ENCODE results near the gene RTN4RL1.
"Not testable (repeated sequence)": the region's sequence is repeated elsewhere in the genome, so short reads cannot be mapped to it uniquely, and the experiment has no call there.

The RTN4RL1 gene

DNA sequence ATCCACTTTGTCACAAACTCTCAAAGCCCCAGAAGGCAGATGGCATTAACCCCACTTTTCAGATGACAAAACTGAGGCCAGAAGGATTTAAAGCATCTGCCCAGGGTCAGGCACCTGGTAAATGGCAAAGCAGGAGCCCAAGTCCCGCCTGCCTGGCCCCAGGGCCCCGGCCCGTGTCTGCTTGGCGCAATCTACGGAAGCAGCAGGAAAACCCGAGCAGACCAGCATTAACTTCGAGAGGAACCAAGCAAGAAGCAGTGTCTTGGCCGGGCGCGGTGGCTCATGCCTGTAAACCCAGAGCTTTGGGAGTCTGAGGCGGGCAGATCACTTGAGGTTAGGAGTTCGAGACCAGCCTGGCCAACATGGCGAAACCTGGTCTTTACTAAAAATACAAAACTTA, 21.6 kb downstream of the RTN4RL1 start:
- no peak for DNase-seq (ENCODE audit: low read depth)

DNA sequence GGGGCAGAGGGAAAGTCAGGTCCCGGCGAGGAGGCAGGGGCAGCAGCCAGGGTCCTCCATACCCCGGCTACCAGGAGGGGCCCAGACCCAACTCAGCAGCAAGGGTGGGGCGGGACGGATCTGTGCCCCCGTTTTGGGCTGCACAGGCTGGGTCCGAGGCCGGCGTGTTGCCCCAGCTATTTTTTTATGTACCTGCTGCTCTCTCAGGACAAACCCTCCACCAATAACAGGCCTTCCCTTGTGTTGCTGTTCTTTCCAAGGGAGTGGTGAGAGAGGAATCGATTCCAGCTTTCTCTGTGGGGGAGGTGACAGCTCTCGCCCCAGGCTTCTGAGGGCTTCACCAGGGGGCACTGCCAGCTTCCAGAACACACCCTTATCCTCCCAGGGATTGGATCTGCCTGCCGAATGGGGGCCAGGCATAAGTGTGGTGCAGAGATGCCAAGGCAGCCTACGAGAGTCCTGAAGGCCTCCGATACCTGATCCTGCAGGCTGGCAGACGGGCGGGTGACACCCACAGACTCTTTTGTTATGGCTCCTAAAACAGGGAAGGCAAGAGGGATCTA, 22.3 kb downstream of the RTN4RL1 start:
- DNase-seq (ENCODE audit: low read depth), result no peak

DNA sequence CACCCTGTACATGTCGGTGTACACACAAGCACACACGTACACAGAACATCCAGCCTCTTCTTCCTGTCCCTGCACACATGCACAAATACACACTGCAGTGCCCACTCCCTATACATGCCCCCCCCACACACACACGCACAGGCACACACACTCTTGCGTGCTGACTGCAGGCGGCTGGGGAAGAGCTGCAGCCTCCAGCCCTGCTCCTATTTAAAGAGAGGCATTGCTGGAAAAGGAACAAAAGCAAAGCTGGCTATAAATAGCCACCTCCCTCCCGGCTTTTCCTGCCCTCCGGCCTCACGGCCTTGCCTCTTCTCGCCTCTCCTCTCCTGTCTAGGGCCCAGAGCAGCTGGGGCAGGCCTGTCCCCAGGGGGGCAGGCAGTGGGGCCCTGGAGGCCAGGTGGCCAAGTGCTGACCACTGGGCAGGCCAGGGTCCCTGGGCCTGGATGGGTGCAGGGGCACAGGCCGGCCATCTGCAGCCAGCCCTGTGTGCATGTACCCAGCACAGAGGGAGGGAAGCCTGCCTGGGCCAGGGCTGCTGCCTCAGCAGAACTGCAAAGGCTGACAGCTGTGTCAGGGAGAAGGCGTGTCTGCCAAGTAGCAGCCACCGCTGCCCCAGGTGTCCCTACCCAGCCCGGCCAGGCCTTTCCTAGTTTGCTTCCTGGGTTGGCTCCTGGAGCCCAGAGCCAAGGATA, 25.4 kb downstream of the RTN4RL1 start:
- no peak for DNase-seq (ENCODE audit: low read depth)

DNA sequence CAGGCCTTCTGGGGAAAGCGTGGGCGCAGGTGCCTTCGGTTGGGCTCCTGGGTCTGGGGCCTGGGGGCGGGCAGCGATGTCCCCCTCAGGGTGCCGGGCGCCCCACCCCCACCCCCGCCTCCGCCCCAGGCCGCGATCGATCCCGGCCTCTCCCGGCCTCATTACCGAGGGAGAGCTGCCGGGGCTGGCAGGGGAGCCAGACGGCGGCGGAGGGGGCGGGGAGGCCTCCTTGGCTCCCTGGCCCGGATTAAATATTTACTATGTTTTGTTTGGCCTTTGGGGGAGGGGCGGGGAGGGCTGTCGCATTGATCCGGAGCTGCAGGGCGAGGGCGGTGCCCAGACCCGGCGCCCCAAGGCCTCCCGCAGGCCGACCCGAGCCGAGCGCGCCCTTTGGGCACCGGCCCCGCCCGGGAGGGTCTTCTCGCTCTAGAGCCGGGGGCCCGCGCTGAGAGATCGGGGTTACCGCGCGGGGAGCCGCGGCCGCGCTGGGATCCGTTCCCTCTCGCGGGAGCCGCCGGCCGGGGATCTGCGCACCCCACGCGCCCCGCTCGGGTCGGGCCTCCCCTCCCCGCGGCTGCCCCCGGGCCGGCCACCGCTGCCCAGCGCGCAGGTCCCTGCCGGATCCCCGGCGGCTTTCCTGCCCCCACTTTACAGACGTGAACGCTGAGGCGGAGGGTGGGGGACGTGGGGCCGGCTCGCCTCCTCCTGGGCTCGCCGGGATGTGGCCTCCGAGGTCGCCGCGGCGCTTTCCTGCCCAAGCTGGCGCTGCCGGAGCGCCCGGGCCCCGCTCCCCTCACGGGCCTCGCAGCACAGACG, 27.0 kb downstream of the RTN4RL1 start:
- no peak for DNase-seq (ENCODE audit: low read depth)

DNA sequence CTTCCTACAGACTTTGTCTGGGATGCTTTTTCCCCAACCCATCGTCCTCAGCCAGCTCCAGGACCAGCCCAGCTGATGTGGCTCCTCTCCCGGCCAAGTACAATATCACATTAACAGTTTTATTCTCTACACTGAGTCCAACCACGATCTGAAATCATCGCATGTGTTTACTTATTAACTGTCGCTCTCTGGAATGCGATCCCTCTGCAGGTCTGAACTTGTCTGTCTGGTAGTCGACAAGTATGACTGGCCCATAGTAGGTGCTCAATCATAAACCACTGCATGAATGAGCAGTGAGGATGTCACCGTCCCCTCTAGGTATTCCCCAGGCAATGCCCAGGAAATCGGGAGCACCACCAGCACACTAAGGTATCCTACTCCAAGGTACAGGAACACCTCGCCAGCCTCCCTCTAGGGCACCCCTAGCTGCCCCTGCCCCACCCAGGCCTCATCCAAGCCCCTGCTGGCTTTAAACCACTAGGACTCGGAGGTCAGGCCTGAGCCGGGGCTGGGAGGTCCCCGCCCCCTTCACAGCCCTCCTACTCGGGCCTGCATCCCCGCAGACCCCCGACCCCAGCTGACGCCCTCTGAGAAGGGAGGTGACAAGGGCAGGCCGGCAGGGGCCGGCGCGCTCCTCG, 27.7 kb downstream of the RTN4RL1 start:
- DNase-seq (ENCODE audit: low read depth), result no peak

DNA sequence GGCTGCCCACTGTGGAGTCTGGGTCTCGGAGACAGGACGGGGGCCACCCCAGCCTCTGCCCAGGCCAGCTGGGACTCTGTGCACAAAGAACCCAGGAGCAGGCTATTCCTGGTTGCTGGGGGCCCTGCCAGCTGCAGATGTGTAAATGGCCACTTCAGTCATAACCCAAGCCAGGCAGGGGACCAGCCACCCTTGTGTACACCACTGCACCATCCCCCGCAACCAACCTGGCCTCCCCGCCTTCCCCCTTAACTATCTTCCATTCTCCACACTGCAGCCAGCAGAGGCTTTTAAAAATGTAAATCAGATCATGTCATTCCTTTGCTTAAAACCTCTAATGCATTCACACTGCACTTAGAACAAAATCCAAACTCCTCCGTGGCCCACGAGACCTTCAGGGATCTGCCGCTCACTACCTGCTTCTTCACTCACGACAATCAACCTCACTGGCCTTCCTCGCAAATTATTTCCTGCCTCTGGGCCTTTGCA, 28.3 kb downstream of the RTN4RL1 start:
- DNase-seq (ENCODE audit: low read depth), result no peak

DNA sequence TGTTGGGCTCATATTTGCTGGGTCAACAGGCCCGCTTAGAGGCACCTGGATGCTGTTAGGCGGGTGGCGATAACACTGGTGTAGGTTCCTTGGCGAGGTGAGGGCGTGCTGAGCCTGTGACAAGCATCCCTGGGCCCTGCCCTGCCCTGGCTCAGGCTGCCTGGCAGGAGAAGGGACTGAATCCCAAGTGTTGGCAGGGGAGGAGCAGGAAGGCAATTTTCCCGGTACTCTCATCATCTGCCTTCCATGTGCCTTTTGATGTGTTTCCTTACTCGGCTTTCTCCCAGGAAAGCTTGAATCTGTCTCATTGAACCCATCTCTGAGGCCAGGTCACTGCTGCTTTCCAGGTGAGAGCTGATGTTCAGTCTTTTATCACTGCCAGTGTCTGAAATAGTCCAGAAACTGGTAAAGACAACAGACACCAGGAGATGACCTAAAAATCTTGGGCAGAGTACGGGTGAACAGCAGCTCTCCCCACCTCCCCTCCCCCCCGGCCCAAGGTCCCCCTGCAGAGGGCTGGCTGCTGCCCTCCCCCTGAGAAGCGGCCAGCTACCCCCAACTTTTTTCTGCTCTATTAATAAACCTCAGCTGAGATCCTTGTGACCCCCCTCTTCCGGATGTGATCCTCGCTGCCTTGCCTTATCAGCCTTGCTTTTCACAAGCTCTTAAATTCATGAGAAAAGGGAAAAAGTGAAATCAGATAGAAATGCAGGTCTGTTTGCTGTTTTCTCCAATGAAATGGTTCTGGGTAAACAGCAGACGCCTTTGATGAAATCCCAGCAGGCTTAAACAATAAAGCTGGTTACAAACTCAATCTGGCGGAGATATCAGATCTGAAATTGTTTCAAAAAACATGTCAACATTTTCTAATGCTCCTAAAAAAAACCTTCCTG, 29.0 kb downstream of the RTN4RL1 start:
- DNase-seq (ENCODE audit: low read depth), result no peak

DNA sequence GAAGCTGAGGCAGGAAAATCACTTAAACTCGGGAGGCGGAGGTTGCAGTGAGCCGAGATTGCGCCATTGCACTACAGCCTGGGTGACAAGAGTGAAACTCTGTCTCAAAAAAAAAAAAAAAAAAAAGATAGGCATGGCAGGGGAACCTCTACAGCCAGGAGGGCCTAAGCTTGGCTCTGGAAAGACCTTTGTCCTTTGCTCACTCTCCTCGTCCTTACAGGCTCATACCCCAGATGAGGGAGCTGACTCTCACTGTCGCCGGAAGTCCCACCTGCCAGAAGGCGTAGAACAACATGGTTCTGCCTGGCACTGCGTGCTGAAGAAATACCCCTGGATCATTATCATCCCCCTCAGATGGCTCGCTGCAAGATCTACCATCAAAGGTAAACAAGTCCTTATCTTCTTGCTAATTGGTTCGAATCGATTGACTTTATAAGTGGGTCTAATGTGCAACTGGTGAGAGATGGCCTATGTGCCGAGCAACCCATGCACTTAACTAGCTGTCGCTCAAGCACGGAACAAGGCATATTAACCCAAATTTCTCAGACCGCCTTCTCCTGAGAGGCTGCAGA, 29.7 kb downstream of the RTN4RL1 start:
- no peak for DNase-seq (ENCODE audit: low read depth)

DNA sequence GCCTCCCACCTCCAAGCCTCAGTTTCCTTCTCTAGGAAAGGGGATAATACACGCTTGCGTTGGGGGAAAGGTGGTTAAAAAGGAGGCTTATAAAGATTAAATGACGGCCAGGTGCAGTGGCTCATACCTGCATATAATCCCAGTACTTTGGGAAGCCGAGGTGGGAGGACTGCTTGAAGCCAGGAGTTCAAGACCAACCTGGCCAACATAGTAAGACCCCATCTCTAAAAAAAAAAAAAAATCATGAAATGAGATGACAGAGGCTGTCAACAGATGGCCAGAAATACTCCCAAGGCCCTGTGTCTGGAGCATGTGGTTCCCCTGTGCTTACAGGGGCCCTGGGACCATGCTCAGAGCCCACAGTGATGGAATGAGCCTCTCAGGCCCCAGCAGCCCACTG, 30.4 kb downstream of the RTN4RL1 start:
- DNase-seq (ENCODE audit: low read depth), result no peak

DNA sequence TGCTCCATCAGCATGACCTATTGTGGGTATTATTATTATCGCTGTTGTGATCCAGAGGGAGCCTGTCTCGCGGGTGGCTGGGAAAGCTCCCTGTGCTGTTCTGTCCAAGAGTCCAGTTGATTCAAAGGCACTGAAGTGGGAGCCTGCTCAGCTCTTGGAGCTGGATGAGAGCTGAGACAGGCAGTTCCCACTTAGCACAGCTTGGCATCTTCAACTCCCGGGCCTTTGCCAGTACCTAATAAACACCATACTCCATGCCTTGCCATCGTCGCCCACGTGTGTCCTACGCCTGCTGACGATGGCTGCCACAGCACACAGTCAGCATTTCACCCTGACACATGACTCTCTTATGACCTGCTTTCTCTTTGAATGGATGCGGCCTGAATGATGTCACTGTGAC, 32.6 kb downstream of the RTN4RL1 start:
- DNase-seq (ENCODE audit: low read depth), result no peak

DNA sequence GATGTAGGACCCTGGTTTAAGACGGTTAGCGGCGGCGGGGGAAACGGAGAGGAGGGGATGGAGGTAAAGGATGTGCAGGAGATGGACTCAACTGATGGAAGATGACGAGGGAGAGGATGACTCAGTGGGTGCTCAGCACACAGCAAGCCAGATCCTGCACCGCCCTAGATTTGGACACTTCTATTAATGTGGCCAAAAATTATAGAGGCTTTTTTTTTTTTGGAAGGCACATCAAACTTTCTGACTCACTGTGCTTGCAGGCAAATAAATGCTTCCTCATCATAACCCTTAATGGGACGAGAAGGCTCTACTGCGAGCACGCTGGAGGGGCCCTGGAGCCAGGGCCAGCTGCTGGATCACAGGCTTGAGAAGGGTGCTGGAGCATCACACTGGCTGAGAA, 36.0 kb downstream of the RTN4RL1 start:
- DNase-seq (ENCODE audit: low read depth), result peak; percentile 68

DNA sequence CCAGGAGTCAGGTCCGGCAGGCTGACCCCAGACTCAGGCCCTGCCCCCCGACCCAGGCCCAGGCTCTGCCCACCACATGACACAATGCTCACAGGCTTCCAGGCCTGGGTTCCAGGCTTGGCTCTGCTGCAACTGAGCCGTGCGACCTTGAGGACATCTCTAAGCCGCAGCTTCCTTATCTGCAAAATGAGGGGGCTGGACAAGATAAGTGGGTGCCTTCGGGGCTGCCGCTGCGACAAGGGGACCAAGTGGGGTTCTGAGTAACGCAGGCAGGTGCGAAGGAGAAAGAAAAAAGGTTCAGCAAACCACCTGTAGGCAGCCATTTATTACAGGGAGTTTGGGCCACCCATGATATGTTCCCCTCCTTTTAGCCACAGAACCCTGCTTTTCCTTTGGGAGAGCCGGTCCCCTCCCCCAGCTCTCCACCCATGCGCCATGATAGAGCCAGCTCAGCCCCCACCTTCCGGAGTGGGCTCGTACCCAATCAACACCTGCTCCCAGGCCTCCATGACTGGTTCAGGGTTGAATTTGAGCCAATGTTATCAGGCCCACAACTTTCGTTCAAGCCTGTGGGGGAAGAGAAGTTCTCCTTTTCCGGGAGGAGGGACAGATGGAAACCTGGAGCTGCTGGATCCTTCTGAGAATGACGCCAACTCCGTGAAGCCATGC, 38.2 kb downstream of the RTN4RL1 start:
- DNase-seq (ENCODE audit: low read depth), result no peak

DNA sequence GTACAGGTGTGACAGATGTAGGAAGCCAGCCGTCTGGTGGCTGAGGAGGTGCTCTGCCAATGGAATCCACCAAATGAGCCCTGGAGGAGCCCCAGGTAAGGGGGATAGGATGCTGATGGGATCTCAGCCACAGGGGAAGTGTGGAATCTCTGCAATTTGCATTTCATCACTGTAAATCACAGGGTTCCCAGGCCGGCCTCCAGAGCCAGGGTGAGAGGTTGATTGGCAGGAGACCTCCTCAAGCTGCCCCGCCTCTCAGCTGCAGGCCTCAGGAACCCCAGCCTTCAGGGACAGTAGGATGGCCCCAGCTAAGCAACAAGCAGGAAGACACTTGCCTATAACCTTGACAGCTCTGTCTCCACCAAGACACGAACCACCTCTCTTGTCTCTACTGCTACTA, 39.4 kb downstream of the RTN4RL1 start:
- DNase-seq (ENCODE audit: low read depth), result no peak

DNA sequence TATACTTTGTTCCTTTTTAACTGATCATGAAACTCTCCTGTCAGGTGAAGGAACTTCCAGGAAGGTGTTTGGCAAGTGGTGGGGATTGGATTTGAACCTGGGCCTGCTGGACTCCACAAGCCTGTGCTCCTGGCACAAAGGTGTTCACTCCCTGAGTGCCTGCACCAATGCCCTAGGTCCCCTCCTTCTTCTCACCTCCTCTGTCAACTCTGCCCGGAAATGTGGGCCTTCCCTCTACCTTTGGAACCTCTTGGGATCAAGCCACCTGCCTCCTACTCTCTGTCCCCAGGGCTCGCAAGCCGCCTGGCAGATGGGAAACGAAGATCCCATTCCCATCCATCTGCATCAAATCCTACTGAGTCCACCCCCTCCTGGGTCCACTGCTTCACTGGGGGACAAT, 40.0 kb downstream of the RTN4RL1 start:
- DNase-seq (ENCODE audit: low read depth), result no peak

DNA sequence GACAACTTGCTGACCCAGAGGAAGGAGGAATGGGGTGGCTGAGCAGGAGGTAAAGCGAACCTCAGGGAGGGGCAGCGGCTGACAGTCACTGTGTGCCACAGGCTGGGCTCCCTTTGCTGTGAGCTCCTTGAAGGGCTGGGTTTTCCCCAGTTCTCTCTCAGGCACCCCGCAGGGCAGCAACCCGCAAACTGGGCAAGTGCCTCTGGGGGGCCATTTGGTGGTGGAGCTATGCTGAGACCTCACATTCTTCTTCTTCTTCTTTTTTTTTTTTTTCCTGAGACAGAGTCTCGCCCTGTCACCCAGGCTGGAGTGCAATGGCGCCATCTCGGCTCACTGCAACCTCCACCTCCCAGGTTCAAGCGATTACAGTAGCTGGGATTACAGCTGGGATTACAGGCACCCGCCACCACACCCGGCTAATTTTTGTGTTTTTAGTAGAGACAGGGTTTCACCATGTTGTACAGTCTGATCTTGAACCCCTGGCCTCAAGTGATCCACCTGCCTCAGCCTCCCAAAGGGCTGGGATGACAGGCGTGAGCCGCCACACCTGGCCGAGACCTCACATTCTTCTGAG, 42.3 kb downstream of the RTN4RL1 start:
- not testable (repeated sequence) for DNase-seq (ENCODE audit: low read depth)

DNA sequence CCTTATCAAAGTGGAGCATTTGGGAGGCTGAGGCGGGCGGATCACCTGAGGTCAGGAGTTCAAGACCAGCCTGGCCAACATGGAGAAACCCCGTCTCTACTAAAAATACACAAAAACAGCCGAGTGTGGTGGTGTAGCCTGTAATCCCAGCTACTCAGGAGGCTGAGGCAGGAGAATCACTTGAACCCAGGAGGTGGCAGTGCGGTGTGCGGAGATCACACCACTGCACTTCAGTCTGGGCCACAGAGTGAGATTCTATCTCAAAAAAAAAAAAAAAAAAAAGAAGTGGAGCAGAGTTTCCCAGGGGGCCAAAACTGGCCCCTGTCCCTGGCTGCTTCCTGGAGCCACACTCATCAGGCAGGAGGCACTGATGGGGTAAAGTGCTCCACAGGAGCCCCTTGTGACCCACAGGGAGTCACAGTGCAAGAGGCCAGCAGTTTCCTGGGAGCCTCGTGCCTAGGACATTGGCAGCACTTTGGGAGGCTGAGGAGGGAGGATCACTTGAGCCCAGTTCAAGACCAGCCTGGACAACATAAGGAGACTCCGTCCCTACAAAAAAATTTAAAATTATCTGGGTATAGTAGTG, 44.4 kb downstream of the RTN4RL1 start:
- no peak for DNase-seq (ENCODE audit: low read depth)

DNA sequence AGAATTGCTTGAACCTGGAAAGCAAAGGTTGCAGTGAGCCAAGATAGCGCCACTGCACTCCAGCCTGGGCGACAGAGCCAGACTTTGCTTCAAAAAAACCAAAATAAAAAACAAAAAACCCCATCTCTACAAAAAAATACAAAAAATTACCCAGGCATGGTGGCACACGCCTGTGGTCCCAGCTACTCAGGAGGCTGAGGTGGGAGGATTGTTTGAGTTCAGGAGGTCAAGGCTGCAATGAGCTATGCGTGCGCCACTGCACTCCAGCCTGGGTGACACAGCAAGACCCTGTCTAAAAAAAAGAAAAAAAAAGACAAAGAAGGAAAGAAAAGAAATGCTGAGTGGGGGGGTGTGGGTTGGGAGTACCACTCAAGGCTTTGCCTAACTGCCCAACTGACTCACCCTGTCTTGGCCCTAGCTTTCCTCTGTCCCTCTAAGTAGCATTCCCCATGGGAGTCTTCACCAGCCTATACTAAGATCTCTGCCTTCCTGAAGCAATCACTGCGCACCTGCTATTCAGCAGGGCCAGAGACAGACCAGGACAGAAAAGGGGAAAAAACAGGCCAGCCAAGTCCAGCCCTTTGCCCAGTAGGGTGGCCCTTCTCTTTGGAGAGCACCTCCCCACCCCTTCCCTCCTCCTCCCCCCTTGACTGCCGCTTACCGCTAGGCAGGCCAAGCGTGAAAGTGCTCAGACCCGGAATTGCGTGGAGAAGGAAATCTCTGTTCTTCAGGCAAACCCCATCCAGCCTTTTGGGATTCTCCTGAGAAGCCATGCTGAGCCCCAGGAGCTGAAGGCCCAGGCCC, 45.8 kb downstream of the RTN4RL1 start:
- DNase-seq (ENCODE audit: low read depth), result no peak

DNA sequence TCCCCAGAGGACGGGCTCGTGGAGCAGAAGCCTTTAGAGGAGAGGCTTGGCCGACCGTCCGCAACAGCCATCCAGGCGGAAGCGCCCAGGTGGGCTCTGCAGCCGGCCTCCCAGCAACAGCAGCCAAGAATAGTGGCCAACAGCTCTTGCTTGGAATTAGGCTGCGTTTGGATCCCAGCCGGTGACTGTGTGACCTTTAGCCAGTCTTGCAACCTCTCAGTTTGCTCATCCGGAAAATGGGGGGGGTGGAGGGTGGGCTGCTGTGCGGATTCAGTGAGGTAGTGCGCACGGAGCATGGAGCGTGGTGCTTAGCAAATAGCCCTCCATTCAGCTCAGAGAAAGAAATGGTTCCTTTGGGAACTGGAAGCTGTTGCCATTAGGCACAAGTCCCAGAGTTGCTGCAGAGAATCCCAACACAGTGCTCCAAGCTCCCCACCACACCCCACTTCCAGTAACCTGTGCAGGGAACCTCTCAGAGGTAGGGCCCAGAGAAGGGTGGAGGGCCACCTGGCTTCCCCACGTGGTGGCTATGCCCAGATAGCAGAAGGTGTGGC, 46.7 kb downstream of the RTN4RL1 start:
- DNase-seq (ENCODE audit: low read depth), result no peak
